ENCODE data around the gene NOPCHAP1. TPM values are rescaled to one million over a fixed set of nuclear protein-coding genes. Genes with fewer than 3 reads are reported as not detected.

NOPCHAP1 gene
- total RNA-seq, 2 donors from 2014 or later: 26.1 to 29.1 TPM

DNA sequence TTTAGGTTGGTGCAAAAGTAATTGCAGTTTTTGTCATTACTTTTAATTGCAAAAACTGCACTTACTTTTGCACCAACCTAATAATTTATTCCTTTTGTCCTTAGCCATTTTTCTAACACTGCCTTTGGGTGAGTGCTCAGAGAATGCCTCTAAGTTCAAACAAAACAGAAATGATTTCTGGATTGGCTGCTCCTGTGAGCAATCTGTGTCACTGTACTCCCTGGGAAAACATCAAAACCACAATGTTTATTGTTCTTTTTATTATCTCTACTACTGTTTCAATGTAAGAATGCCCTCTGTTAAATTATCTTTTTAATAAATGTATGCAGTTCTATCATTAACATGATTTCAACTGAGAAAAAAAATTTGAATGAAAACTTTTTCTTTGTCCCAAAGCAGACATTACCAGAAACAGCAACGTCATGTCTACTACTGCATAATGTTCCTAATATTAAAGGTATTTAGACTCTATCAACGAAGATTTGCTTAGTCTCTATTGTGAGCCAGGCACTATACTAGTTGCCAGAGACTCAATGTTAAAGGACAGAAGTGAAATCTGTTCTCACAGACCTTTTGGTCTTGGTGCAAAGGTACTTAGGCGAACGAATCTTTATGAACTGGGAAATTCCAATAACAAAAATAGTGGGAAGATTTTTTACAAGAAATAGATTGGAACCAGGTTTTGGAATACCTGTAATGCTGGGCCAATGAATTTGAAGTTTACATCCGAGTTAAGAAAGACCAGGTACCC lies 34.2 kb upstream of the NOPCHAP1 start:
- Mint-ChIP-seq H3K4me1 (peaks cover 5% of the 10 kb centered on the region), H3K4me3 (no peak overlapping the region), H3K27ac (no peak overlapping the region), H3K27me3 (ENCODE audit: insufficient read depth) (peaks cover 70% of the 10 kb centered on the region), H3K36me3 (ENCODE audit: low read depth) (no peaks in the 10 kb centered on the region), H3K9me3 (no peaks in the 10 kb centered on the region)
- no peak overlapping the region for H3K27ac ChIP-seq (ENCODE audit: low read depth, low read length)
- no peaks in the 10 kb centered on the region for H3K9me3 ChIP-seq (ENCODE audit: control insufficient read depth, low read length)
- WGBS, 2 experiments (ENCODE audit: insufficient coverage in 1 of 2, insufficient read length in 1 of 2): 89 to 92% methylated on average over 4 to 5 of the region's 5 CpGs
- no peak for DNase-seq
- H3K9ac ChIP-seq (ENCODE audit: extremely low read depth, low read length, poor library complexity, severe bottlenecking): no peak overlapping the region
- peaks cover 78% of the 10 kb centered on the region for H3K27me3 ChIP-seq (ENCODE audit: control insufficient read depth, insufficient read depth, low read length, poor library complexity, severe bottlenecking)
- no peaks in the 10 kb centered on the region for H3K4me1 ChIP-seq (ENCODE audit: control insufficient read depth, insufficient read depth, low read length)
- no peak overlapping the region for H3K4me3 ChIP-seq (ENCODE audit: low read length)
- H3K36me3 ChIP-seq (ENCODE audit: control insufficient read depth, insufficient read depth, low read length): no peaks in the 10 kb centered on the region
- TF ChIP-seq CTCF (conservative IDR thresholded peaks at IDR 0.05): no peak

DNA sequence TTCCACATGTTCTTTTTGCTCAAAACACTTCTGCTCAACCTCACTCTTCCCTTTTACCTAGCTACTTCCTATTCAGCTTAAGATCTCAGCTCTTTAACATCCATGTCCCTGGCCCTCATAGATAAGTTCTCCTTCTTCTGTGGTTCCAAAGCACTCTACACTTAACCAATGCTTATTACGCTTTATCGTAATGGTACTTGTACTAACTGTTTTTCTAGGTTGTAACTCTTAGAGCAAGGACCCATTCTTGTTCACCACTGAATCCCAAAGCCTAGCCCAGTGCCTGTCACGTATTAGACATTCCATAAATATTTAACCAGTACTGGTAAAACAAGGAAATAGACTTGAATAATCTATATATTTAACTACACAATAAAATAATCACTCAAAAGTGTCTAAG lies 33.3 kb upstream of the NOPCHAP1 start:
- Mint-ChIP-seq H3K36me3 (ENCODE audit: low read depth) (no peaks in the 10 kb centered on the region), H3K27me3 (ENCODE audit: insufficient read depth) (peaks cover 77% of the 10 kb centered on the region), H3K4me3 (no peak overlapping the region), H3K4me1 (peaks cover 5% of the 10 kb centered on the region), H3K27ac (no peak overlapping the region), H3K9me3 (no peaks in the 10 kb centered on the region)
- Histone ChIP-seq H3K9ac (ENCODE audit: extremely low read depth, low read length, poor library complexity, severe bottlenecking) (no peak overlapping the region), H3K4me3 (ENCODE audit: low read length) (no peak overlapping the region), H3K27ac (ENCODE audit: low read depth, low read length) (no peak overlapping the region), H3K36me3 (ENCODE audit: control insufficient read depth, insufficient read depth, low read length) (no peaks in the 10 kb centered on the region), H3K9me3 (ENCODE audit: control insufficient read depth, low read length) (no peaks in the 10 kb centered on the region), H3K4me1 (ENCODE audit: control insufficient read depth, insufficient read depth, low read length) (no peaks in the 10 kb centered on the region), H3K27me3 (ENCODE audit: control insufficient read depth, insufficient read depth, low read length, poor library complexity, severe bottlenecking) (peaks cover 86% of the 10 kb centered on the region)
- DNase-seq: no peak
- no peak for TF ChIP-seq CTCF (conservative IDR thresholded peaks at IDR 0.05)
- 100% methylated on average over 2 to 3 of the region's 3 CpGs for WGBS, 2 experiments (ENCODE audit: insufficient coverage in 1 of 2, insufficient read length in 1 of 2)

GRCh38 chr12:104953323-104953722 lies 32.8 kb upstream of the NOPCHAP1 start:
- Histone ChIP-seq H3K27ac (ENCODE audit: low read depth, low read length) (no peak overlapping the region), H3K4me3 (ENCODE audit: low read length) (no peak overlapping the region), H3K9me3 (ENCODE audit: control insufficient read depth, low read length) (no peaks in the 10 kb centered on the region), H3K9ac (ENCODE audit: extremely low read depth, low read length, poor library complexity, severe bottlenecking) (no peak overlapping the region), H3K4me1 (ENCODE audit: control insufficient read depth, insufficient read depth, low read length) (no peaks in the 10 kb centered on the region), H3K36me3 (ENCODE audit: control insufficient read depth, insufficient read depth, low read length) (no peaks in the 10 kb centered on the region), H3K27me3 (ENCODE audit: control insufficient read depth, insufficient read depth, low read length, poor library complexity, severe bottlenecking) (peaks cover 86% of the 10 kb centered on the region)
- TF ChIP-seq CTCF (conservative IDR thresholded peaks at IDR 0.05): no peak
- 63 to 75% methylated on average over 1 of the region's 2 CpGs for WGBS, 2 experiments (ENCODE audit: insufficient coverage in 1 of 2, insufficient read length in 1 of 2)
- no peak for DNase-seq
- Mint-ChIP-seq H3K4me3 (no peak overlapping the region), H3K4me1 (peaks cover 5% of the 10 kb centered on the region), H3K27ac (no peak overlapping the region), H3K36me3 (ENCODE audit: low read depth) (no peaks in the 10 kb centered on the region), H3K27me3 (ENCODE audit: insufficient read depth) (peaks cover 78% of the 10 kb centered on the region), H3K9me3 (no peaks in the 10 kb centered on the region)
